NCI-H128 (cell line): ENCODE results near the gene DPM3.
"Not testable (repeated sequence)": the region's sequence is repeated elsewhere in the genome, so short reads cannot be mapped to it uniquely, and the experiment has no call there.

Experiments used
- DNase-seq: peaks from one replicate; lab custom pipeline; 2025; ENCODE audit not compliant: unreplicated experiment; lab: John Stamatoyannopoulos, UW

The DPM3 gene

GRCh38 chr1:155175281-155175926 lies 35.1 kb upstream of the DPM3 start:
- no peak for DNase-seq

DNA sequence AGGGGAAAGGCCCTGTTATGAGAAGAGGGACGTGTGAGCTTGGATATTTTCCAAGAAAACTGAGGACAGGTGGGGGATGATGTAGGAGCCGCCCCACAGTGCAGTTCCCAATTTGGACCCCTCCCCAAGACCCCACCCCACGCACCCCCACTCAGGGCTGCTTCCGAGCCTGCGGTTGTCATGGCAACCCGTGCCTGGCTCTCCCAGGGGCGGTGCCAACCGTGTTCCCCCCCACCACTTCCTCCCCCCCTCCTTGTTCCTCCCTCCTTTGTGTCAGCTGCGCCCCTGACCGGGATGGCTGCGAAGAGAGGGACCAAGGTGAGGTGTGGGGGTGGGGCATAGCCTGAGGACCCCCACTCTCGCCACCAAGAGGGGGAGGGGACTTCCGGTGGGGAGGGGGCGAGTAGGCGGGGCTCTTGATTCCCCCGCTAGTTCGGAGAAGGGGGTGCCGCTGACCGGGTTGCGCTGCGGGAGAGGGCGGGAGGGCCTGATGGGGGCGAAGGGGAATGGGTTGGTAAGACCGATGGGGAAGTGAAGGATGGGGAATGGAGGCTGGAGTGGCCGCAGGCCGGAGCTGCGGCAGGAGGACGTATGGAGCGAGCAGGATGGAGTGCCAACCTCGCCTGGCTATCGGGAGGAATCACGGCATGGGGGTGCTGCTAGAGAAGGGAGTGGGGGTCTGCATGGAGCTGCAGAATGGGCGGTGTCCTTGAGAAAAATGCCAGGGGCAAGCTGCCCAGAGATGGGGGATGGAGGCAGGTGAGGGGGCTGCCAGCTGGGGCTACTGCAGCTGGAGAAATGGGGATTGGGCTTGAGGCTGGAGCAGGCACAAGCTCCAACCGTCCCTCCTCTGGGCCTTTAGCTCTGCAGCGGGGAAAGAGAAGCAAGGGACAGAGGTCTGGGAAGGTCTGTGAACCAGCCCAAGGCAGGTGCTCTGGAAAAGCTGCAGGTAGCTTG lies 34.3 kb upstream of the DPM3 start:
- peak; percentile 75 for DNase-seq

GRCh38 chr1:155173478-155174323 lies 33.4 kb upstream of the DPM3 start, which contains the start of gene TRIM46:
Gene TRIM46 (plus strand): TSS chr1:155173849. CDS start chr1:155173967, 118 bp downstream.
- peak; percentile 61 for DNase-seq

- peak; percentile 99 for DNase-seq
Observed at GRCh38 chr1:155172732-155173477, 32.6 kb upstream of the DPM3 start, which contains the start of gene KRTCAP2. Gene KRTCAP2 (minus strand): TSS chr1:155173304. CDS start chr1:155173224, 80 bp downstream.

- no peak for DNase-seq
Observed at GRCh38 chr1:155171836-155172731, 31.8 kb upstream of the DPM3 start.

DNA sequence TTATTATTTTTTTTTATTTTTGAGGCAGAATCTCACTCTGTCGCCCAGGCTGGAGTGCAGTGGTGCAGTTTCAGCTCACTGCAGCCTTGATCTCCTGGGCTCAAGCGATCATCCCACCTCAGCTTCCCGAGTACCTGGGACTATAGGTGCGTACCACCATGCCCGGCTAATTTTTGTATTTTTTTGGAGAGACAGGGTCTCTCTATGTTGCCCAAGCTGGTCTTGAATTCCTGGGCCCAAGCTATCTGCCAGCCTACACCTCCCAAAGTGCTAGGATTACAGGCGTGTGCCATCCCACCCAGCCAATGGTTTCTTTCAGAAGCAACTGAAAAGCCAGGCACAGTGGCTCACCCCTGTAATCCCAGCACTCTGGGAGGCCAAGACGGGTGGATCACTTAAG lies 30.5 kb upstream of the DPM3 start:
- DNase-seq, result no peak

- DNase-seq, result no peak
Observed at GRCh38 chr1:155170101-155170785, 29.9 kb upstream of the DPM3 start.

GRCh38 chr1:155169541-155169940 lies 29.2 kb upstream of the DPM3 start:
- DNase-seq, result no peak

GRCh38 chr1:155168456-155169210 lies 28.3 kb upstream of the DPM3 start:
- no peak for DNase-seq

DNA sequence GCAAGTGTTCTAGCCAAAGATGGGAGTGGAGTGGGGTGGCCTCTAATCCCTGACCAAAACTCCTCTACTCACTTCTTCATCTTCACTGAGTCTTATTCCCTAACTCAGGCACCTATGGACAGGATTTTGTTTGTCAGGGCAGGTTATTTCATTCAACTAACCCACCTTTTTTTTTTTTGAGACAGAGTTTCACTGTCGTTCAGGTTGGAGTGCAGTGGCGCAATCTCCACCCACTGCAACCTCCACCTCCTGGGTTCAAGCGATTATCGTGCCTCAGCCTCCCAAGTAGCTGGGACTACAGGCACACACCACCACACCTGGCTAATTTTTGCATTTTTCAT lies 27.7 kb upstream of the DPM3 start:
- DNase-seq, result not testable (repeated sequence)

GRCh38 chr1:155167166-155168104 lies 27.1 kb upstream of the DPM3 start:
- DNase-seq, result peak; percentile 94

GRCh38 chr1:155166471-155167165 lies 26.3 kb upstream of the DPM3 start:
- DNase-seq, result no peak

- no peak for DNase-seq
Observed at GRCh38 chr1:155166051-155166470, 25.7 kb upstream of the DPM3 start.

DNA sequence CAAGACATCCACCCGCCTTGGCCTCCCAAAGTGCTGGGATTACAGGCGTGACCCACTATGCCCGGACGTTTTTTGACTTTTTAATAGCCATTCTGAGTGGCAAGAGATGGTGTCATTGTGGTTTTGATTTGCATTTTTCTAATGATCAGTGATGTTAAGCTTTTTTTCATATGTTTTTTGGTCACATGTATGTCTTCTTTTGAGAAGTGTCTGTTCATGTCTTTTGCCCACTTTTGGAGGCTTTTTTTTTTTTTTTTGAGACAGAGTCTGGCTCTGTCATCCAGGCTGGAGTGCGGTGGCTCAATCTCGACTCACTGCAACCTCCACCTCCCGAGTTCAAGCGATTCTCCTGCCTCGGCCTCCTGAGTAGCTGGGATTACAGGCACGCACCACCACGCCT lies 24.3 kb upstream of the DPM3 start:
- DNase-seq, result not testable (repeated sequence)

DNA sequence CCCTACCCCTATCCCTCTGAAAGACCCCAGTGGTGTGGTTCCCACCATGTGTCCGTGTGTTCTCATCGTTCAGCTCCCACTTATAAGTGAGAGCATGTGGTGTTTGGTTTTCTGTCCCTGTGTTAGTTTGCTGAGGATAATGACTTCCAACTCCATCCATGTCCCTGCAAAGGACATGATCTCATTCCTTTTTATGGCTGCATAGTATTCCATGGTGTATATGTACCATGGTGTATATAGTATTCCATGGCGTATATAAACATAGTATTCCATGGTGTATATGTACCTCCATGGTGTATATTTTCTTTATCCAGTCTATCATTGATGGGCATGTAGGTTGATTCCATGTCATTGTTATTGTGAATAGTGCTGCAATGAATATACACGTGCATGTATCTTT lies 23.5 kb upstream of the DPM3 start:
- not testable (repeated sequence) for DNase-seq

- not testable (repeated sequence) for DNase-seq
Observed at GRCh38 chr1:155162631-155163030, 22.3 kb upstream of the DPM3 start.
